Activated B cell treated with CpG ODN at 0.5 μM for 24 hours (primary cell): ENCODE data around the gene IQGAP3. TPM values are rescaled to one million over a fixed set of nuclear protein-coding genes. Genes with fewer than 3 reads are reported as not detected.

Experiments
- ATAC-seq: fragments of 200-7000 bp; cut with Tn5 transposase; one replicate; pipeline ENCODE4 v1.10.0; 2021; ENCODE audit warnings: low read depth, mild to moderate bottlenecking, moderate library complexity
- CTCF ChIA-PET: fragments of 350-600 bp; sonication (Branson Sonifier 250); formaldehyde crosslinking; loops from one replicate; lab custom pipeline; 2021; ENCODE audit warnings: antibody characterized with exemption; lab: Charles Lee
- POLR2A ChIA-PET: fragments of 350-600 bp; sonication (Branson Sonifier 250); formaldehyde crosslinking; loops from one replicate; lab custom pipeline; 2021; ENCODE audit warnings: antibody characterized with exemption; lab: Charles Lee
- DNase-seq: peaks from one replicate; pipeline ENCODE4 v3.0.0; 2022
- H3K27ac Mint-ChIP-seq: one replicate; pipeline ENCODE4 v1.8.0; 2020; ENCODE audit warnings: mixed read lengths
- H3K27me3 Mint-ChIP-seq: one replicate; pipeline ENCODE4 v1.8.0; 2021; ENCODE audit warnings: mixed read lengths
- H3K36me3 Mint-ChIP-seq: one replicate; pipeline ENCODE4 v1.8.0; 2021; ENCODE audit warnings: low read depth, mixed read lengths
- H3K4me1 Mint-ChIP-seq: one replicate; pipeline ENCODE4 v1.8.0; 2021; ENCODE audit warnings: mixed read lengths
- H3K4me3 Mint-ChIP-seq: one replicate; pipeline ENCODE4 v1.8.0; 2020; ENCODE audit warnings: mild to moderate bottlenecking, mixed read lengths
- H3K9me3 Mint-ChIP-seq: one replicate; pipeline ENCODE4 v1.8.0; 2020; ENCODE audit warnings: mixed read lengths
- CTCF ChIP-seq: fragments of 200-600 bp; IDR thresholded peaks from one replicate; pipeline ENCODE4 v1.8.0; 2022; ENCODE audit warnings: antibody characterized with exemption, mild to moderate bottlenecking
- intact Hi-C: fragments of 100-400 bp; cut with micrococcal nuclease; formaldehyde crosslinking; loops from one replicate; pipeline ENCODE4 v1.15.1; 2024
- total RNA-seq: library from RNA; stranded (reverse); gene quantifications from 2 replicates; pipeline ENCODE4 v1.2.3, GENCODE V29; 2022

The IQGAP3 gene
- total RNA-seq, 1 donor from 2014 or later: 0.29 TPM

- Mint-ChIP-seq H3K9me3 (no peaks in the 10 kb centered on the region), H3K27me3 (no peaks in the 10 kb centered on the region), H3K36me3 (no peaks in the 10 kb centered on the region), H3K4me1 (peaks cover 73% of the 10 kb centered on the region), H3K4me3 (peak overlapping the region; percentile 76), H3K27ac (peak overlapping the region; percentile 97)
- POLR2A ChIA-PET: interaction anchor here (0.6 to 21.6 kb wide), 21 partner anchors 11 to 261 kb away, joined by 3 to 1179 read pairs (median 6); partner anchors contain the start of genes GPATCH4, MRPL24, NAXE and PRCC
- TF ChIP-seq CTCF: no peak
- DNase-seq (no peak), ATAC-seq (no peak)
- CTCF ChIA-PET: interaction anchor here (7.9 kb wide), 1 partner anchor 24 kb away, joined by 164 read pairs; no protein-coding TSS in a partner anchor
- intact Hi-C loops: loop anchor here (1.0 to 5.0 kb wide), 10 partner anchors 17 to 262 kb away; partner anchors contain the start of genes CCT3, GPATCH4, HDGF and PRCC
Observed at GRCh38 chr1:156505679-156506298, 66.6 kb downstream of the IQGAP3 start.

DNA sequence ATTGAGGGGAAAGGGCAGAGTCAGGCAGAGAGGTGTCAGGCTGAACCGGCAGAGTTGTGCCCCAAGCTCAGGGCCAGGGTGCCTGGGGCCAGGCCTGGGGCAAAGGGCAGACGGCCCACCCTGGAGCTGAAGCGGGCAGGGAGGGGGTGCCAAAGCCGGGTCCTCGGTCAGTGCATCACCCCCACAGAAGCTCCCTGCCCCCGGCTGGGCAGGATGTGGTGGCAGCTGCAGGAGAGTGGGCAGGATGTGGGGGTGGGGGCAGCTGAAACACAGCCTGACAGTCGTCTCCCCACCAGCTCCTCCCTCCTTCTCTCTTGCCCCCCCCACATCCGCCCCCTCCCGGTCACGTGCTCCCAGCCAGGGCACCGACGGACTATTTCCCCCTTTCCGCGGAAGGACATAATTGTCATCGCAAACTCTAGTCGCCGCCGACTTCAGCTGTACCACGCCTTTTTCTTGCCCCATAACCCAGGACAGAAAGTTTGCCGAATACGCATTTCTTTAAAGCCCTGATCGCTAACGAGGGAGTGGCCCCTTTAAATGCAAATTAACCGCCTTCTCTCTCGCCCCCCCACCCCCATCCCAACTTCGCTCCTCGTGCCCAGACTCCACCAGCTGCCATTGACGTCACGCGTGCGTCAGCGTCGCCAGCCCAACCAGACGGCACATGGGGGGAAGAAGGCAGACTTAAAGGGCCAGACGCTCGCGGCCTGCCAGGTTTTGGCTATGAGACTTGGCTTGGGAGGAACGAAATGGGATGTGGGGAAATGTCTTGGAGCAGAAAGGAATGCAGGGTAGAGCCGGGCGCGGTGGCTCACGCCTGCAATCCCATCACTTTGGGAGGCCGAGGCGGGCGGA, 67.3 kb downstream of the IQGAP3 start:
- Mint-ChIP-seq H3K9me3 (no peaks in the 10 kb centered on the region), H3K27me3 (no peaks in the 10 kb centered on the region), H3K36me3 (peaks cover 3% of the 10 kb centered on the region), H3K4me1 (peaks cover 73% of the 10 kb centered on the region), H3K4me3 (peak overlapping the region; percentile 76), H3K27ac (peak overlapping the region; percentile 97)
- intact Hi-C loops: loop anchor here (1.0 to 5.0 kb wide), 10 partner anchors 17 to 262 kb away; partner anchors contain the start of genes CCT3, GPATCH4, HDGF and PRCC
- no peak for TF ChIP-seq CTCF
- POLR2A ChIA-PET: interaction anchor here (0.5 to 21.6 kb wide), 30 partner anchors 11 to 454 kb away, joined by 3 to 1179 read pairs (median 6); partner anchors contain the start of genes GPATCH4, ISG20L2, METTL25B and MRPL24
- CTCF ChIA-PET: interaction anchor here (0.8 to 7.9 kb wide), 6 partner anchors 11 to 104 kb away, joined by 3 to 164 read pairs (median 6); no protein-coding TSS in a partner anchor
- DNase-seq (peak; percentile 89), ATAC-seq (peak; percentile 51)

GRCh38 chr1:156504438-156504813, 67.9 kb downstream of the IQGAP3 start:
- Mint-ChIP-seq H3K9me3 (no peaks in the 10 kb centered on the region), H3K27me3 (no peaks in the 10 kb centered on the region), H3K4me1 (peaks cover 73% of the 10 kb centered on the region), H3K27ac (peak overlapping the region; percentile 97), H3K36me3 (peaks cover 4% of the 10 kb centered on the region), H3K4me3 (peak overlapping the region; percentile 76)
- ChIA-PET CTCF (interaction anchor here (0.8 to 7.9 kb wide), 7 partner anchors 10 to 104 kb away, joined by 3 to 164 read pairs (median 5); no protein-coding TSS in a partner anchor), POLR2A (interaction anchor here (0.6 to 21.6 kb wide), 26 partner anchors 12 to 453 kb away, joined by 3 to 1179 read pairs (median 6); partner anchors contain the start of genes GPATCH4, ISG20L2, METTL25B and MRPL24)
- intact Hi-C loops: no loop called here
- ATAC-seq: no peak
- no peak for DNase-seq
- no peak for TF ChIP-seq CTCF

DNA sequence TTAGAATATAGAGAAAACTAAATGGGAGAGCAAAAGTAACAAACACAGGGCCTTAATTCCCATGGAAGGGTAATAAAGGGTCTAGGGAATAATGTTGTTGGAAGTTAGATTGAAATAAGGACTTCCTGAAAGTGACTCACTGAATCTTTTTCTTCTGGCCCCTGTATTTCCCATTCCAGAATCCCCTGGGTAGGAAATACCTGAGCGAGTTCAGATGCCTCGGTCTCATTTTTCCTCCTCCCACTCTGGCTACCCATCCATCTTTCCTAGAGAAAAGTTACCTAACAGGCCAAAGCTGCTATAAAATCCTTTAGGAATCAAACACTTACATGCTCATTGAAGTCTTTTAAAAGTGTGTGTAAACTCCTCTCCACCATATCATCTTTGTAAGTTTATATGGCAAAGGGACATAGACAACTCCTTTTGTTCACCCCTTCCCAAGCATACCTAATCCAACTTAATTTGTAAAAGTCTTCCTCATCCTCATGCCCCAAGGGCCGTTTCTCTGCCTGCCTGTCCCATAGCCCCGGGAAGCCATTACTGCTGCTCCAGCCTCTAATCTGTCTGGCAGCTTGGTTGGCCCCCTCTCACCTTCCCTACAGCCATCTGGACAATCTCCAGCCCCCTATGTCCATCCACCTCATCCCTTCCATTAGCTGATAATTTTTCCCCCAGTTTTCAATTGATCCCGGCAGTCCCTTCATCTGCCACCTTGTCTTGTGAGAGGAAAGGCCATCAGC, 68.5 kb downstream of the IQGAP3 start:
- DNase-seq (no peak), ATAC-seq (no peak)
- H3K27ac Mint-ChIP-seq: peak overlapping the region; percentile 97
- H3K4me1 Mint-ChIP-seq: peaks cover 72% of the 10 kb centered on the region
- CTCF ChIA-PET: interaction anchor here (1.4 to 7.9 kb wide), 5 partner anchors 10 to 118 kb away, joined by 3 to 164 read pairs (median 5); no protein-coding TSS in a partner anchor
- no peak for TF ChIP-seq CTCF
- H3K4me3 Mint-ChIP-seq: peak overlapping the region; percentile 76
- POLR2A ChIA-PET: interaction anchor here (0.6 to 21.6 kb wide), 17 partner anchors 18 to 263 kb away, joined by 3 to 1179 read pairs (median 12); partner anchors contain the start of genes GPATCH4, ISG20L2, METTL25B and NAXE
- H3K27me3 Mint-ChIP-seq: no peaks in the 10 kb centered on the region
- no peaks in the 10 kb centered on the region for H3K9me3 Mint-ChIP-seq
- intact Hi-C loops: no loop called here
- H3K36me3 Mint-ChIP-seq: peaks cover 6% of the 10 kb centered on the region
